Amniotic epithelial cell (primary cell): ENCODE measurements around the gene AMER2.
"Not testable (repeated sequence)": the region's sequence is repeated elsewhere in the genome, so short reads cannot be mapped to it uniquely, and the experiment has no call there.

Experiments
- DNase-seq: peaks from one replicate; pipeline ENCODE4 v3.0.0-alpha.2; 2010; ENCODE audit warnings: low read depth

The AMER2 gene

GRCh38 chr13:25180775-25181537 is 8.9 kb upstream of the AMER2 start:
- no peak for DNase-seq

- no peak for DNase-seq
Observed at GRCh38 chr13:25179832-25180774, 8.0 kb upstream of the AMER2 start.

GRCh38 chr13:25179011-25179410 is 6.9 kb upstream of the AMER2 start:
- no peak for DNase-seq

GRCh38 chr13:25178070-25178469 is 6.0 kb upstream of the AMER2 start:
- no peak for DNase-seq

GRCh38 chr13:25177636-25178035 is 5.5 kb upstream of the AMER2 start:
- DNase-seq, result no peak

- no peak for DNase-seq
Observed at GRCh38 chr13:25177012-25177411, 4.9 kb upstream of the AMER2 start.

GRCh38 chr13:25175431-25175830 is 3.3 kb upstream of the AMER2 start:
- no peak for DNase-seq

- no peak for DNase-seq
Observed at GRCh38 chr13:25175026-25175425, 2.9 kb upstream of the AMER2 start.

- DNase-seq, result no peak
Observed at GRCh38 chr13:25174304-25174703, 2.2 kb upstream of the AMER2 start.

GRCh38 chr13:25172303-25172630 is 179 bp upstream of the AMER2 start:
- DNase-seq, result no peak

GRCh38 chr13:25171170-25171516 is 945 bp downstream of the AMER2 start:
- no peak for DNase-seq

- no peak for DNase-seq
Observed at GRCh38 chr13:25170554-25171111, 1.5 kb downstream of the AMER2 start.

GRCh38 chr13:25169951-25170553 is 2.0 kb downstream of the AMER2 start:
- no peak for DNase-seq

- no peak for DNase-seq
Observed at GRCh38 chr13:25169356-25169755, 2.7 kb downstream of the AMER2 start.

- no peak for DNase-seq
Observed at GRCh38 chr13:25168790-25169189, 3.3 kb downstream of the AMER2 start.

- no peak for DNase-seq
Observed at GRCh38 chr13:25167382-25168174, 4.5 kb downstream of the AMER2 start.

GRCh38 chr13:25166306-25166705 is 5.8 kb downstream of the AMER2 start:
- no peak for DNase-seq

- DNase-seq, result no peak
Observed at GRCh38 chr13:25165663-25166062, 6.4 kb downstream of the AMER2 start.

GRCh38 chr13:25165163-25165562 is 6.9 kb downstream of the AMER2 start:
- DNase-seq, result not testable (repeated sequence)

- no peak for DNase-seq
Observed at GRCh38 chr13:25157681-25158080, 14.4 kb downstream of the AMER2 start.

GRCh38 chr13:25153736-25154135 is 18.4 kb downstream of the AMER2 start:
- no peak for DNase-seq
